Nucleus accumbens (tissue), 56 donors: Measurements from ENCODE around the gene ISM1.

Experiments
- DNase-seq, 56 donors: peaks; one replicate each; lab custom pipeline; 2025; lab: John Stamatoyannopoulos, UW

The ISM1 gene

GRCh38 chr20:13301596-13301995, 80.5 kb downstream of the ISM1 start:
- no peak for DNase-seq

GRCh38 chr20:13302647-13303450, 81.8 kb downstream of the ISM1 start:
- peak in 3 of 56 donors; percentile 4 to 13 (median 6) for DNase-seq

GRCh38 chr20:13305284-13305683, 84.2 kb downstream of the ISM1 start:
- no peak for DNase-seq

GRCh38 chr20:13307562-13308163, 86.6 kb downstream of the ISM1 start:
- DNase-seq = no peak

GRCh38 chr20:13312300-13312699, 91.2 kb downstream of the ISM1 start:
- DNase-seq = no peak

GRCh38 chr20:13313201-13313600, 92.1 kb downstream of the ISM1 start:
- no peak for DNase-seq

- no peak for DNase-seq
Measured at GRCh38 chr20:13317439-13317838, 96.4 kb downstream of the ISM1 start.

- no peak for DNase-seq
Measured at GRCh38 chr20:13318871-13319521, 97.9 kb downstream of the ISM1 start.

GRCh38 chr20:13320702-13321101, 99.6 kb downstream of the ISM1 start:
- DNase-seq = no peak

- DNase-seq = no peak
Measured at GRCh38 chr20:13321416-13321815, 100.3 kb downstream of the ISM1 start.

GRCh38 chr20:13322198-13322597, 101.1 kb downstream of the ISM1 start:
- no peak for DNase-seq

- DNase-seq = no peak
Measured at GRCh38 chr20:13322621-13323020, 101.5 kb downstream of the ISM1 start.

- peak in 1 of 56 donors; percentile 8 for DNase-seq
Measured at GRCh38 chr20:13325033-13325432, 104.0 kb downstream of the ISM1 start.

GRCh38 chr20:13325796-13326340, 104.8 kb downstream of the ISM1 start:
- no peak for DNase-seq

GRCh38 chr20:13331536-13331935, 110.5 kb downstream of the ISM1 start:
- DNase-seq = no peak

- DNase-seq = no peak
Measured at GRCh38 chr20:13333036-13333435, 112.0 kb downstream of the ISM1 start.

GRCh38 chr20:13333793-13334192, 112.7 kb downstream of the ISM1 start:
- no peak for DNase-seq

GRCh38 chr20:13336308-13337089, 115.4 kb downstream of the ISM1 start:
- no peak for DNase-seq

GRCh38 chr20:13337090-13337784, 116.2 kb downstream of the ISM1 start:
- no peak for DNase-seq

GRCh38 chr20:13338097-13338661, 117.1 kb downstream of the ISM1 start:
- no peak for DNase-seq
